HUES64 (cell line): ENCODE data around the gene ABCA7.
"Not testable (repeated sequence)": the region's sequence is repeated elsewhere in the genome, so short reads cannot be mapped to it uniquely, and the experiment has no call there.

ENCODE experiments used
- H3K27ac ChIP-seq: 2 replicates; pipeline ENCODE4 v1.7.0; 2013; ENCODE audit warnings: low read depth, low read length, inconsistent platforms
- H3K27me3 ChIP-seq: 2 replicates; pipeline ENCODE4 v1.6.1; 2013; ENCODE audit warnings: mild to moderate bottlenecking, low read length; ENCODE audit not compliant: insufficient read depth
- H3K36me3 ChIP-seq: 2 replicates; pipeline ENCODE4 v1.6.1; 2013; ENCODE audit warnings: mild to moderate bottlenecking, low read length; ENCODE audit not compliant: insufficient read depth
- H3K4me1 ChIP-seq: 2 replicates; pipeline ENCODE4 v1.6.1; 2013; ENCODE audit warnings: mild to moderate bottlenecking, low read length, moderate library complexity; ENCODE audit not compliant: insufficient read depth
- H3K4me3 ChIP-seq: 2 replicates; pipeline ENCODE4 v1.5.1; 2013; ENCODE audit warnings: mild to moderate bottlenecking, low read length, moderate library complexity
- H3K9ac ChIP-seq: 2 replicates; pipeline ENCODE4 v1.6.1; 2013; ENCODE audit warnings: mild to moderate bottlenecking, low read depth, low read length
- H3K9me3 ChIP-seq: 2 replicates; pipeline ENCODE4 v1.6.1; 2013; ENCODE audit warnings: low read depth, low read length; ENCODE audit not compliant: insufficient read depth
- WGBS: fragments of 150-250, 120-280 bp; methylation state at CpG from one replicate; pipeline ENCODE4 v1.1.7; 2013; ENCODE audit warnings: missing lambda C conversion rate; 5-methylcytosine and 5-hydroxymethylcytosine counted together

Gene ABCA7

DNA sequence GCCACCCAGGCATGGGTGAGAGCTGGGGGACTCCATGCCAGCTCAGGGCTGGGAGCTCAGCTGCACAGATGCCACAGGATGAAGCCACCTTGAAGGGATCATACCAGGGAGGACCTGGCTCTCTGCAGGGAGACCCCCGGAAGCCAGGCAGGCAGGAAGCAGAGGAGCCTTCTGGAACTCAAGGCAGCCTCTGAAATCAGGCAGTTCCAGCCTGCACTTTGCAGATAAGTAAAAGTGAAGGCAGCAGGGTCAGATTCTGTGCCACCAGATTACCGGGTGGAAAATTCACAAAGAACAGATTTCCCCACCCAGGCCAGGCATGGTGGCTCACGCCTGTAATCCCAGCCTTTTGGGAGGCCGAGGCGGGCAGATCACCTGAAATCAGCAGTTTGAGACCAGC lies 21.5 kb upstream of the ABCA7 start:
- H3K27ac ChIP-seq, result 0 out of 2 replicates have a peak overlapping the region, but pooled peaks have one; percentile 8
- H3K4me1 ChIP-seq, result peaks cover 14% of the 10 kb centered on the region; the same call in 1 of the 2 replicates
- H3K9ac ChIP-seq, result no peak overlapping the region
- no peaks in the 10 kb centered on the region for H3K27me3 ChIP-seq
- WGBS, result 95% methylated on average over 5 of the region's 5 CpGs
- H3K9me3 ChIP-seq, result no peaks in the 10 kb centered on the region
- peaks cover 18% of the 10 kb centered on the region for H3K36me3 ChIP-seq
- H3K4me3 ChIP-seq, result no peak overlapping the region

DNA sequence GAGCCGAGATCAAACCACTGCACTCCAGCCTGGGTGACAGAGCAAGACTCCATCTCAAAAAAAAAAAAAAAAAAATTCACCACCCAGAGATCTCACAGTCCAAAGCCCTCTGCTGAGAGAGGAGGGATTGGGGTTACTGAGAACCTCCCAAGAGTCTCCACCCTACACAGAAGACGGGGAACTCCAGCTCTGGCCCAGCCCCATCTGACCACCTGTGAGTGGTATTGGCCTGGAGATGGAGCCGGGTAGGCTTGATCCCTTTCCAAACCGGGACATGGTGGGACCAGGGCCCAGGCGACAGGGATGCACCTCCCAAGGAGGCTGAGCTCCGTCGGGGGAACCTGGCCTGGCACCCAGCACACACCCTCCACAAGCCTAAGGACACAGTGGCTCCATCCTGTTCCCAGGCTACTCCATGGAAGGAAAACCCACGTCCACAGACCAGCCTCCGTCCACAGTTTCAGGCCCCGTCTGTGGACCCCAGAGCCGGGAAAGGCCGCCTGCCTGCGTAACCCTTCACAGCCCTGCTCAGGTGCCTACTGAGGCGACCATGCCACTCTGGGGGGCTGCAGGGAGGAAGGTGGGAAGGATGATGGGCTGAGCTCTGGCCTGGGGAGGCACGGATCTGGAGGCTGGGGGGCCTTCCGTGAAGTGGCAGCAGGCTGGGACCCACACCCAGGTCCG lies 20.8 kb upstream of the ABCA7 start:
- Histone ChIP-seq H3K9me3 (no peaks in the 10 kb centered on the region), H3K4me1 (peaks cover 14% of the 10 kb centered on the region; the same call in 1 of the 2 replicates), H3K9ac (peak overlapping the region; percentile 80), H3K4me3 (peak overlapping the region; percentile 85), H3K27ac (no peak overlapping the region), H3K27me3 (no peaks in the 10 kb centered on the region), H3K36me3 (peaks cover 12% of the 10 kb centered on the region)
- 91% methylated on average over 16 of the region's 17 CpGs for WGBS

DNA sequence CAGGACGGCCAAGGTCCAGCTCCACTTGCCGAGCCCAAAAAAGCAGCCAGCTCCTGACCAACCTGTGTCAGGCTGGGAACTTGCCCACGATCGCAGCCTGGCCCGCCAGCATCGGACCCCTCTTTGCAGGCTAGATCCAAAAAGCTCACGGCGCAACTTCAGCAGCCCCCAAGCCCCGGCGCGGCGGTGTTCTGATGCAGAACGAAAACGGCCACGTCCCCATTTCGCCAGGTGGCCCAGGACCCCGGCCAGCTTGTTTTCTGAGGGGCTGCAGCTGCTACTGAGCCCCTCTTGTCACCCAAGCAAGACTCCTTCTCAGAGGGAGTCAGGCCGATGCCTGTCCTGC lies 20.3 kb upstream of the ABCA7 start:
- Histone ChIP-seq H3K9ac (peak overlapping the region; percentile 80), H3K4me1 (peaks cover 14% of the 10 kb centered on the region; the same call in 1 of the 2 replicates), H3K27me3 (no peaks in the 10 kb centered on the region), H3K36me3 (peaks cover 8% of the 10 kb centered on the region; the same call in 1 of the 2 replicates), H3K4me3 (peak overlapping the region; percentile 85), H3K27ac (0 out of 2 replicates have a peak overlapping the region, but pooled peaks have one; percentile 41), H3K9me3 (no peaks in the 10 kb centered on the region)
- 85% methylated on average over 18 of the region's 18 CpGs for WGBS

DNA sequence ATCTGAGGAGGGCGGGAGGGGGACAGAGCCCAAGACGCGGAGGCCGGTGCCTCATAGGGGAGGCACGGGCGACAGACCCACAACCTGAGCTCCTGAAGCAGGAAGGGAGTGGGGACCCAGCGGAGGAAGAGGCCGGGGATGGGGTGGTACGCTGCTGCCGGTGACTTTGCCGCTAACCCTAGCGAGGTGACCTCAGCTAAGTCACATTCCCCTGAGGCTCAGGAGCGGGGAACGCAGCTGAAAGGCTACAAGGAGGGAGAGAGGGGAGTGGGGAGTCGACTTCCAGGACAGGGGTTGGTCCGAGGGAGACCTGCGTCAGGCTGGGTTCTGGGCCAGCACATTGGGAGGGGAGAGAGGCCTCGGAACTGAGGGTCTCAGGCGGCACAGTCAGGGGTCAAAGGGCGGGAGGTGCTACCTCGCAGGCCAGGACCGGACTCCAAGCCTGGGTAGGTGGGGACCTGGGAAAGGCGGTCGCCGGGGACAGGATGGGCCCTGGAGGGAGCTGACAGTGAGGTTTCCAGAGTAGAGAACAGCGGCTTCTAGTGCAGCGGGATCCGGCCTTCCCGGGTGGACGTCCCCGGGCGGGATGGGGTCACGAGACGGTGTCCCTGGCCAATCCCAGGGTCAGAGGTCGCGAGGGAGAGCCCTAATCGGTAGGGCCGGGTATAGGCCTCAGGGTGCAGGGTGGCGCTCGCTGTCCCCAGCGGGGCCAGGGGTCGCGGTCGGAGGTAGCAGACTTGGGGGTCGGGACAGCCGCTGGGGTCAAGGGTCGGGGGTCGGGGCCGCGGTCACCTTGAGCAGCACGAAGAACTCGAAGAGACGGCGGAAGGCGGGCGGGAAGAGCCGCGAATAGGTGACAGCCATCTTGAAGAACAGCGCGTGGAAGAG lies 19.7 kb upstream of the ABCA7 start:
- peaks cover 14% of the 10 kb centered on the region; the same call in 1 of the 2 replicates for H3K4me1 ChIP-seq
- H3K36me3 ChIP-seq, result peaks cover 5% of the 10 kb centered on the region; the same call in 1 of the 2 replicates
- peak overlapping the region; percentile 41 for H3K27ac ChIP-seq
- peak overlapping the region; percentile 85 for H3K4me3 ChIP-seq
- peak overlapping the region; percentile 80 for H3K9ac ChIP-seq
- no peaks in the 10 kb centered on the region for H3K27me3 ChIP-seq
- WGBS, result 5% methylated on average over 60 of the region's 60 CpGs
- no peaks in the 10 kb centered on the region for H3K9me3 ChIP-seq

DNA sequence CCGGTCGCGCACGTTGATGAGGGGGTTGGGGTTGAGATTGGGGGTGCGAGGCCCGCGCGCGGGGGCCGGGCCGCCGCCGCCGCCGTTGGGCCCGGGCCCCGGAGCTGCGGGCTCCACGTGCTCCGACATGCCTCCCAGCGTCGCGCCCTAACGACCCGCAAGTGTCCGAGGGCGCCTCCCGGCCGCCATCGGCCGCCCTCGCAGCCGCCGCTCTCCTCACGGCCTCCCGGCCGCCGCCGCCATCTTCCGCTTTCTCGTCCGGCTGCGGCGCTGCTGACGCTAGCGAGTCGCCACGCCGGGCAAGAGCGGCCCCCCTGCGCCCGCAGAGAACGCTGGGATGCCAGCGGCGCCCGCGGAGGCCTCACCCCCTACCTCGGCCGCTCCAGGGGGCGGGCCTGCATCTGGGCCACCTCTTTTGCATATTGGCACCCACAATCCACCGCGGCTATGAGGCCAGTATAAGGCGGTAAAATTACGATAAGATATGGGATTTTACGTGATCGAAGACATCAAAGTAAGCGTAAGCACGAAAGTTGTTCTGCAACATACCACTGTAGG lies 19.0 kb upstream of the ABCA7 start, which contains the start of gene TMEM259:
TMEM259 (minus strand) TSS at position 256 of the 558 bp plus-strand sequence; CDS start at position 129, 127 bp downstream.
- under 1% methylated on average over 68 of the region's 68 CpGs for WGBS
- Histone ChIP-seq H3K36me3 (peaks cover 5% of the 10 kb centered on the region; the same call in 1 of the 2 replicates), H3K27me3 (no peaks in the 10 kb centered on the region), H3K9me3 (no peaks in the 10 kb centered on the region), H3K4me3 (peak within 1 kb of the TSS; percentile 85), H3K9ac (peak within 1 kb of the TSS; percentile 80), H3K27ac (peak within 1 kb of the TSS; percentile 82), H3K4me1 (peaks cover 10% of the 10 kb centered on the region; the same call in 1 of the 2 replicates)

DNA sequence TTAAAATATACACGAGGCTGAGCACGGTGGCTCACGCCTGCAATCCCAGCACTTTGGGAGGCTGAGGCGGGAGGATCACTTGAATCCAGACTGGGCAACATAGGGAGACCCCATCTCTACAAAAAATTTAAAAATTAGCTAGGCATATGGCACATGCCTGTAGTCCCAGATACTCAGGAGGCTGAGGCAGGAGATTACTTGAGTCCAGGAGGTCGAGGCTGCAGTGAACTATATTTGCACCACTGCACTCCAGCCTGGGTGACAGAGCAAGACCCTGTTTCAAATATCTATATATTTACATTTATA lies 16.1 kb upstream of the ABCA7 start:
- H3K9me3 ChIP-seq, H3K4me3 ChIP-seq, H3K27me3 ChIP-seq, H3K9ac ChIP-seq, H3K36me3 ChIP-seq, H3K27ac ChIP-seq, H3K4me1 ChIP-seq: not testable (repeated sequence)
- WGBS, result 94% methylated on average over 5 of the region's 5 CpGs

DNA sequence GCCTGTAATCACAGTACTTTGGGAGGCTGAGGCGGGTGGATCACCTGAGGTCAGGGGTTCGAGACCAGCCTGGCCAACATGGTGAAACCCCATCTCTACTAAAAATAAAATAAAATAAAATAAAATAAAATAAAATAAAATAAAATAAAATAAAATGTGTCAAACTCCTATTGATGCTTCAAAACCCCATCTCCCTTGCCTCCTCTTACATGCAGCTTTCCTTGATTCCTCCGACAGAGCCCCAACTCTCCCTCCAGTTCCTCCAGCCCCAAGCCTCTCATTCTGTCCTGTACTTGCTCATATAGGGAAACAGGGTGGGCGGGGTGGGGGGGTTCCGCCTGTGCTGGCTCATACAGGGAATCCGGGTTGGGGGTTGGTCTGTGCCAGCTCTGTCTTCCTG lies 14.8 kb upstream of the ABCA7 start:
- H3K9me3 ChIP-seq, H3K4me3 ChIP-seq, H3K9ac ChIP-seq, H3K4me1 ChIP-seq, H3K36me3 ChIP-seq, H3K27me3 ChIP-seq, H3K27ac ChIP-seq: not testable (repeated sequence)
- 97% methylated on average over 5 of the region's 6 CpGs for WGBS

DNA sequence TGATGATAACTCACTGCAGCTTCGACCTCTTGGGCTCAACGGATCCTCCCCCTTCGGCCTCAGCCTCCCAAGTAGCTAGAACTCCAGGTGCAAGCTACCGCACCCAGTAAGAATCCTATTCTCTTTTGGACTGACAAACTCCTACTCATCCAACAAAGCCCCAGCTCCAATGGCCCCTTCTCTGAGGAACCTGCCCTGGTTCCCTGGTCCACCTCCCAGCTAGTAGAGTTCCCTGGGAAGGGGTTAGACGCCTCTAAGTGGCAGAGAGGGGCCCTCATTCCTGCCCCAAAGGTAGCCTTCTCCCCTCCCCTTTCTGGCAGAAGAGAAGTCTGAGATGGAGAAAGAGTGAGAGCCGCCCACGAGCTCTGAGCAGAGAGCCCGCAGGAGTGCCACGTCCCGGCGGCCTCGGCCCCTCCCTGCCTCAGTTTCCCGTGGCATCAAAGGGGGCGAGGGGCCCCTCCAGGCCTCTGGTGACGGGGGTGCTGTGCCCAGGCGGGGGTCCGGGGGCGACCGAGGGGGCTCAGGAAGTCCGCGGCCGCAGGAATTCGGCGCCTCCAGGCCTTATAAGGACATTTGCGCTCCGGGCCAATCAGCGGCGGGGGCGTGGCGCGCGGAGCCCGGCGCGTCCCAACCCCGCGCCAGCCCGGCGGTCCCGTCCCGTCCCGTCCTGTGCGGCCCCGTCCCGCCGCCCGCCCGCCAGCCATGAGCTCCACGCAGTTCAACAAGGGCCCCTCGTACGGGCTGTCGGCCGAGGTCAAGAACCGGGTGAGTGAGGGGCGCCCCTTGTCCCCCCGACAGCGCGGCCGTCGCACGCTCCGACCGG lies 13.7 kb upstream of the ABCA7 start, which contains the start of gene CNN2:
CNN2 (plus strand) TSS at position 649 of the 823 bp plus-strand sequence; CDS start at position 703, 54 bp downstream.
- peak within 1 kb of the TSS; percentile 97 for H3K9ac ChIP-seq
- H3K9me3 ChIP-seq, result no peaks in the 10 kb centered on the region
- WGBS, result 1% methylated on average over 63 of the region's 63 CpGs
- H3K36me3 ChIP-seq, result peaks cover 15% of the 10 kb centered on the region
- H3K4me3 ChIP-seq, result peak within 1 kb of the TSS; percentile 86
- H3K27me3 ChIP-seq, result no peaks in the 10 kb centered on the region
- H3K4me1 ChIP-seq, result no peaks in the 10 kb centered on the region
- peak within 1 kb of the TSS; percentile 91 for H3K27ac ChIP-seq

DNA sequence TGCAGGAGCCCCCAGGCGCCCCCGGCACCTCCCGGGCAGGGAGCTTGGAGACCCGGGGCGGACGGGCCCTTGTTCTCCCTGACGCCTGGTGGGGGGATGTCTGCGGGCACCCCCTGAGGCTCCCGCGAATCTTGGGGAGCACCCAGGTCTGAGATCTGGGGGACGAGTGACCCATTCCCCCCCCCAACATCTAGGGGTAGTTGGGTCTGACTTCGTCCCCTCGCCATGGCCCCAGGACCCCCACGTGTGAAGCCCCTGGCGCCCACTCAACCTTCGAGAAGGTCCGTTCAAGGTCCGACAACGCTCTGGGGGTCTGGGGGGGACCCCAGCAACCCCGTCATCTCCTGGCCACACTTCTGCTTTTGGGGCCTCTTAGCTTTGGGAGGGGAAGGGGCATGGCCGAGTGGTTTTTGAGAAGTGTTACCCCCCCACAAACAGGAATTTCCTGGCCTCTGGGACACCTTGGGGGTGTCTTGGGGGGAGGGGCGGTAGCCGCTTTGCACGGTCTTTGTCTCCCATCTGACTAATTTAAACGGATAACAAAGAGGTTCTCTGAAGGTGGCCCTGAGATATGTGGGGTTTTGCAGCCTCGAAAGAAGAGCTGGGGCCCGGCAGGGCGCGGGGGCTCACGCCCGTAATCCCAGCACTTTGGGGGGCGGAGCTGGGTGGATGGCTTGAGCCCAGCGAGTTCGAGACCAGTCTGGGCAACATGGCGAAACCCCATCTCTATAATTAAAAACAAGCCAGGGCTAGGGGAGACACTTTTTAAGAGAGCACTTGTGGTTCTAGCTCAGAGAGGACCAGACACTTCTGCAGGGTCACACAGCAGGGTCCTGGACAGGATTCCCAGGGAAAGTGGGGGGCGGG lies 12.9 kb upstream of the ABCA7 start:
- H3K4me1 ChIP-seq, result no peaks in the 10 kb centered on the region
- peaks cover 20% of the 10 kb centered on the region for H3K36me3 ChIP-seq
- H3K9me3 ChIP-seq, result no peaks in the 10 kb centered on the region
- H3K4me3 ChIP-seq, result peak overlapping the region; percentile 86
- no peaks in the 10 kb centered on the region for H3K27me3 ChIP-seq
- H3K9ac ChIP-seq, result peak overlapping the region; percentile 97
- peak overlapping the region; percentile 91 for H3K27ac ChIP-seq
- under 1% methylated on average over 33 of the region's 36 CpGs for WGBS

DNA sequence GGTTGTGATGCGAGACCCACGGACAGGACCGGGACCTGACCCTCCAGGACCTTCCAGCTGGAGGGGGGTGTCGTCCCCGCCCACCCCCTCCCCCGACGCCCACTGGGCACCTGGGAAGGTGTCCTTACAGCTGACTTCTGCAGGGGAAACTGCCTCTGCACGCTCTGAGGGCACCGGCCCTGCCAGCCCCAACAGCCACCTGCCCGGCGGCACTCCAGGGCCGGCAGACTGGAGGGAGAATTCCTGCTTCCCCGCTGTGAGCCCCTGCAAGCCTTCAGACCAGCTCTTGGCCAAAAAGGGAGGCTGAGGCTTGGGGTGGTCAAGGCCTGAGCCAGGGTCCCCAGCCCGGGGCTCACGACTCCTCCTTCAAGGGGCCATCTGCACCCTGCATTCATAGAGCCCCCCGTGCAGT lies 12.3 kb upstream of the ABCA7 start:
- Histone ChIP-seq H3K4me1 (no peaks in the 10 kb centered on the region), H3K27me3 (no peaks in the 10 kb centered on the region), H3K9me3 (no peaks in the 10 kb centered on the region), H3K9ac (peak overlapping the region; percentile 97), H3K4me3 (peak overlapping the region; percentile 86), H3K36me3 (peaks cover 27% of the 10 kb centered on the region), H3K27ac (peak overlapping the region; percentile 91)
- WGBS, result 5% methylated on average over 16 of the region's 16 CpGs
